Stimulated activated CD8-positive, alpha-beta memory T cell treated with anti-CD3 and anti-CD28 coated beads, Interleukin-12 subunit alpha, Interleukin-12 subunit beta, amount 100 ng/mL, for 24 hours (primary cell): ENCODE results near the gene ZFYVE9.
"Not testable (repeated sequence)": the region's sequence is repeated elsewhere in the genome, so short reads cannot be mapped to it uniquely, and the experiment has no call there.

ENCODE experiments used
- DNase-seq: peaks from one replicate; pipeline ENCODE4 v3.0.0-alpha.2; 2020; ENCODE audit errors: extremely low read depth

Gene ZFYVE9

DNA sequence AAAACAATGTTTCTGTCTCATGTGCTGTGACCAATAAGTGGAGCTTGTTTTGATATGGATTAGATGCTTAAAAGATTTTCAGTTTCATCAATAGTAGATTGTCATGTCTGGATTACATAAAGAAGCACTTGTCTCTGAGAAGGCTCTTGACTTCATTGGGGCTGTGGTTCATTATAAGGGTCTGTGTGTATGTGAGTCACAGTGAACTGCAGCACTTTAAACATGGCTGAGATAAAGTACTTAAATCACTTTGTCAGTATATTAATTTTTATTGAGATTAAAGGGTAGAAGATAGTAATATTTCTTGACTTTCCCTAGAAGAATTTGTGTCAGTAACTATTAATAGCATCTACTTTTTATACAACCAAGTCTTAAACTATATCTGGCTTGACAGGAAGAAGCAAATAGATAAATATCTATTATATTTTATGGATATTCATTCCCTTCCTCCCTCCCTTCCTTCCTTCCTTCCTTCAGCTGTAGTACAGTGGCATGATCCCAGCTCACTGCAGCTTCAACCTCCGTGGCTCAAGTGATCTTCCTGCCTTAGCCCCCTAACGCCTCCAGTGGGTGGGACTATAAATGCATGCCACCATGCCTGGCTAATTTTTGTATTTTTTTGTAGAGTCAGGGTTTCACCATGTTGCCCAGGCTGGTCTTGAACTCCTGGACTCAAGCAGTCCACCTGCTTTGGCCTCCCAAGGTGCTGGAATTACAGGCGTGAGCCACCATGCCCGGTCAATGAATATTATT, 48.8 kb downstream of the ZFYVE9 start:
- no peak for DNase-seq

DNA sequence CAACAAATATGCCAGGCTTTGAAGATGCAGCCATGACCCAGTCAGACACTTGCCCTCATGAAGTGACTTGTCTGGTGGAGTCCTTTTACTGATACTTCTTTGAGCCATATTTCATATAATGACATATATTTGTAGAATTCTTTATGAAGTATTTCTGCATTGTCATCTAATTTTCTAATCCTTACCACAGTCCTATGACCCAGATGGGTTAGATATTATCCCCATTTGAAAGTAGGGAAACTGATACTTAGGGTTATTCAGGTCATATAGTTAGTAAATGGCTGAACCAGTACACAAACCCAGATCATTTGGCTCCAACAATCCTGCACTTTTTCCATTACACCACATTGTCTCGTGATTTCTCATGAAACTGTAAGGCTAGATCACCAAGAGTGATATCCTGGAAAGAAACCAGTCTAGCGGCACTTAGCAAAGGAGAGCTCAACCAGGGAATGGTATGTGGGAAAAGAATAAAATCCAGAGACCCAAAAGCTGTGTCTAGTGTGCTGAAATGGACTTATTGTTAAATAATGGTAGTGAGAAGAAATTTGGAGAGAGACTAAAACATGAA, 49.6 kb downstream of the ZFYVE9 start:
- no peak for DNase-seq

DNA sequence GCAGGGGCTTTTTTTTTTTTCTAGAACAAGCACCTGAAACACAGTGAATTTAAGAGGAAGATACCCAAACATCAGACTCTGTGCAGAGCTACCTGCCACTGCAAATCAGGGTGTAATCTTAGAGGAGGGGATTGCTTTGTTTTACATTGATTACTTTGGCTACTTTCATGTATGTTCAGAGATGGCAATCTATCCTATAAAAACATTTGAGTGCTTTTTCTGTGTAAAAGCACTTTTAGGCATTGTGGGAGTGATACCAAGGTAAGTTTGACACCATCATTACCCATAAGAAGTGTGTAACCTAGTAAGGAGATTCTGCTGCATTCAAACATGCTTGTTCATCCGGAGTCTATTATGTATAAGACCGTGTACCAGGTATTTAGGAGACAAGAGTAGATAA, 50.1 kb downstream of the ZFYVE9 start:
- no peak for DNase-seq

DNA sequence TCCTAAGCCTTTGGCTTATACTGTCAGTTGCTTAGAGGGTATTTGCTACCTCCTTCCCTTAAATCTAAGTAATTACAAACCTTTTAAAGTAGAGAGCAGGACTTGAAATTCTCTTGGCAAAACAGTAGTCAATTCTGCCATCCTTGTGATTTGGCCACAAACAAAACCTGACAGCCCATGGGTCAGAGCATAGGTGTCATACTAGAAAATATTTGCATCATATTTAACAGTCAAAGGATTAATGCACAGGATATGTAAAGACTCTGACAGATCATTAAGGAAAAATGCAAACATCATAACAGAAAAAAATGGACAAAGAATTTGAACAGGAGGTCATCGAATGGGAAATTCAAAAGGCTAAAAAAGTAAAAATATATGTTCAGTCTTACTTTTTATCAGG, 50.5 kb downstream of the ZFYVE9 start:
- DNase-seq = no peak

DNA sequence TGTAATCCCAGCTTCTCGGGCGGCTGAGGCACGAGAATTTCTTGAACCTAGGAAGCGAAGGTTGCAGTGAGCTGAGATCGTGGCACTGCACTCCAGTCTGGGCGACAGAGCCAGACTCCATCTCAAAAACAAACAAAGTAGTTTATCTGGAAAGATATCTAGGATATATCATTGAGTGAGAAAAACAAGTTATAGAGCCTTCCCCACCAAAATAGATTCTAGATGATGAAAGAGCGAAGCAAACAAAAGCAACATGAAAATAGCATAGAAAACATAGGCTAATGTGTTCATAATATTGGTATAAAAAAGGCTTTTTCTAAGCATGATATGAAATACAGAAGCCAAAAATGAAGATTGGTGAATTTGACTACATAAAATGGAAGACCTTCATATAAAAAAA, 52.1 kb downstream of the ZFYVE9 start:
- no peak for DNase-seq

DNA sequence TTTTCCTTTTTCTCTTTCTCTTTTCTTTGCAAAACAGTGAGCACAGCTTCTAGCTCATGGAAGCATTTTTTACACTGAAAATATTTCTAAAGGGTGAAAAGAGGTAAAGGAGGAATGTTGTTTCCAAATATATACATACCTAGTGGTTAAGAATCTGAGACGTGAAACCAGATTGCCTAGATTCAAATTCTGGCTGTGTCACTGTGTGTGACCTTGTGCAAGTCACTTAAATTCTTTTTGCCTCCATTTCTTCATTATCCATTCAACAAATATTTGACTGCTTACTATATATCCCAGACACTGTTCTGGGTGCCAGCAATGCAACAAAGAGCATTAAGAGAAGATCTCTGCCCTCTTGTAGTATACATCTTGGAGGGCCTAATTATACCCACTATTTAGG, 53.3 kb downstream of the ZFYVE9 start:
- no peak for DNase-seq

DNA sequence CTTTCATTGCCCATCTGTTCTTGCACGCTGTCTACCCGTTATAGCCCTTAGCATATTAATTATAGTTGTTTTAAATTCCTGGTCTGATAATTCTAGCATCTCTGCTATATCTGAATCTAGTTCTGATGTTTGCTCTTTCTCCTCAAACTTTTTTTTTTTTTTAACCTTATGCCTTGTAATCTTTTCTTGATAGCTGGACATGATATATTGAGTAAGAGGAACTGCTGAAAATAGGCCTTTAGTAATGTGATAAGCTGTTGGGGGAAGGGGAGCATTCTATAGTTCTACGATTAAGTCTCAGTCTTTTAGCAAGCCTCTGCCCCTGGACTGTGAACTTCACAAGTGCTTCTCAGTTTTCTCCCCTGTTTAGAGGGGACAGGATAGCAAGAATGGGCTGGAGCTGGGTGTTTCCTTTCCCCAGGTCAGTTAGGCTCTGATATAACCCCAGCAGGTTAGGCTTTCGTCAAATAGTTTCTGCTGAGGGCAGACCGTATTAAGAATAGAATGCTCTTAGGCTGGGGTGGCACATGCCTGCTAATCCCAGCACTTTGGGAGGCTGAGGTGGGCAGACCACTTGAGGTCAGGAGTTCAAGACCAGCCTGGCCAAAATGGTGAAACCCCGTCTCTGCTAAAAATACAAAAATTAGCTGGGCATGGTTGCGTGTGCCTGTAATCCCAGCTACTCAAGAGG, 62.2 kb downstream of the ZFYVE9 start:
- no peak for DNase-seq

DNA sequence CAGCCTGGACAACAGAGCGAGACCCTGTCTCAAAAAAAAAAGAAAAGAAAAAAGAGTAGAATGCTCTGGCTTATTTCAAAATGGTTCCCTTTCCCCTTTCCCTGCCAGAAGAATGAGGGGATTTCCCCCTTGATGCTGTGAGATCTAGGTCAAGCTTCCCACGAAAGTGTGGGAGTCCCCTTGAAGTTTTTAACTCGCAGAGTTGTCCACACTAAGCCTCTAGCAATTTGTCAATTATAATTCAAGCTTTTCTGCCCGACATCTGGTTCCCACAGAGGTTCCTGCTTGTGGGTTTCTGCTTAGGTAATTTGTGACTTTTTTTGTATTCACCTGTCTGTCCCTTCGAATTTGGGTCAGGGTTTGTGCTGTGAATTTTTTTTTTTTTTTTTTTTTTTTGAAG, 62.8 kb downstream of the ZFYVE9 start:
- no peak for DNase-seq

DNA sequence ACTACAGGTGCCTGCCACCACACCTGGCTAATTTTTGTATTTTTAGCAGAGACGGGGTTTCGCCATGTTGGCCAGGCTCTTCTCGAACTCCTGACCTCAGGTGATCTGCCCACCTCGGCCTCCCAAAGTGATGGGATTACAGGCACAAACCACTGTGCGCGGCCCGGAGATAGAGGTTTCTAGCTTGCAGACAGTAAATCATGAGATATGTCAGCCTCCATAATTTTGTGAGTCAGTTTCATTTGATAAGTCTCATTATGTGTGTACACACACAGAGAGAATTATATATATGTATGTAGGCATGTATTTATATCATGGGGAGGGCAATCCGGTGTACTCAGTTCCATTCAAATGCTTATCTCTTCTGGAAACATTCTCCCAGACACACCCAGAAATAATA, 64.8 kb downstream of the ZFYVE9 start:
- DNase-seq = not testable (repeated sequence)

DNA sequence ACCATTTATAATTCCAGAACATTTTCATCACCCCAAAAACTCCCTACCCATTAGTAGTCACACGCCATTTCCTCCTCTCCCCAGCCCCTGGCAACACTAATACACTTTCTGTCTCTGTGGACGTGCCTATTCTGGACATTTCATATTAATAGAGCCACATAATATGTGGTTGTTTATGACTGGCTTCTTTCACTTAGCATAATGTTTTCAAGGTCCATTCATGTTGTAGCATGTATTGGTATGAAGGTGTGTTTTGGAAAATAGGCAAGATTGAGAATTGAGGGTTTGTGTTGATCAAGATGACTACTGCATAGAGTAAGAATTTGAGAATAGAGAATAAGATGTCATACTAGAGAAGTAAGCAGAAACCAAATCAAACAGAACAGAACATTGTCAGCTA, 67.5 kb downstream of the ZFYVE9 start:
- DNase-seq = no peak

DNA sequence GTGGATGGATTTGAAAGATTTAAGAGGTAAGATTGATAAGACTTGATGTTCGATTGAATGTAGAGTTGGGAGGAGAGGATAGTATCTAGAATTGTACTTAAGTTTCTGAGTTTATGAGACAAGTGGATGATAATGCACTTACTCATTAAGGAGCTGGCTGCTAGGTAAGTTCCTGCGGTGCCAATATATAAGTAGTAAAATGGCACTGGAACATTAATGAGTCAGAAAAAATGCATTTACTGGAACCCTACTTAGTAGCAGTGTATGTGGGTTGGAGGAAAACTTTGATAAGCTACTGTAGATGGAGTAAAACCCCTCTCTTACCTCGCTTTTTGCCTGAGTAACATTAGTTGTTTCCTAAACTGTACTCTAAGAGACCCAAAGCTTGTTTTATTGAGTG, 68.2 kb downstream of the ZFYVE9 start:
- DNase-seq = no peak

DNA sequence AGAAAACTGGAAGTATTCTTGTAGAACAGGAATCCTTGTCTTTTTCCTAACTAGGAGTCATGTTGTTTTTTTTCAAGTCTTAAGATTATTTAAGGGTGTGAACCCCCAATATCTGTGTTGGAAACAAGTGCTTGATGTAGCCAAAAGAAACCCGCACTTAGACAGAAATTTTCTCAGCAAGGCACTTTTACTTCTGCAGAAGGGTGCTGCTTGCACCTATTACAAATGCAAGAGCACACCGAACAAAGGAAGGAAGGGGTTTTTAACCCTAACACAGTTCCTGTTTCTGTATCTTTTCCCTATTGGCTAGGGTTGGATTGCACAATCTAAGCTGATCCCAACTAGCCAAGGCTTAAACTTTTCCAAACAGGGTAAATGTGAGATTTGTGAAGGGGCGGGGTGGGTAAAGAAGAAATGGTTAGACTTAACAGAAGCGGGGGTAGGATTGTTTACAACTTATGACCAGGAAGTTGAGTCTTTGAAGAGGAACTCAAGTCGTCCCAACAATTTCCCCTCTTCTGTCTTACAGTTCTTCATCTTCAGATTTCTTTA, 75.1 kb downstream of the ZFYVE9 start:
- DNase-seq = no peak

DNA sequence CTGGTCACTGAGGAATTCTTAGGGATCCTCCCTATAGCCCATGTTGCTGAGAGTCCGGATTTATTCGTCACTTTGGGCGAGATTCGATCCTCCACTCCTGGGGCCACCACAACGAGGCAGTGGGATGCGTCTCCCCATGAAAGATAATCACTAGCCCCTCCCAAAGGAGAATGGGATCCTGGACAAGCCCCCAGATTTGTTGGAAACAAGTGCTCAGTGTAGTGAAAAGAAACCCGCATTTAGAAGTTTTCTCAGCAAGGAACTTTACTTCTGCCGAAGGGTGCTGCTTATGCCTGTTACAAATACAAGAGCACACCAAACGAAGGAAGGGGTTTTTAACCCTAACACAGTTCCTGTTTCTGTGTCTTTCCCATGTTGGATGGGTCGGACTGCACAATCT, 83.3 kb downstream of the ZFYVE9 start:
- no peak for DNase-seq

DNA sequence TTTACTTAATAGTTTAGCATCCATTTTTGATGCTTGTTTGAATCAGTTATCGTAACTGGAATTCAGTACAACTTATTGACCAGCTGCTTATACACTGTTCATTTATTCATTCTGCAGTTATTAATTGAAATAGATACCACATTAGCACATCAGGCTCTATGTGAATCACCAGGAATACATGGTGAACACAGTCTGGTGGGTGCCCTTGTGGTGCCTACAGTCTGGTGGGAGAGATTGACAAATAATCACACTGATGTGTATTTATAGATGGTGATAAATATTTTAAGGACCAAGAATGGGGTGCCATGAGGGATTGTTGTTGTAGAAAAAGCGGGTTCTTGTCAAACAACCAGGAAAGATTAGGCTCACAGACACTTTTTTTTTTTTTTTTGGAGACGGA, 87.6 kb downstream of the ZFYVE9 start:
- DNase-seq = no peak

DNA sequence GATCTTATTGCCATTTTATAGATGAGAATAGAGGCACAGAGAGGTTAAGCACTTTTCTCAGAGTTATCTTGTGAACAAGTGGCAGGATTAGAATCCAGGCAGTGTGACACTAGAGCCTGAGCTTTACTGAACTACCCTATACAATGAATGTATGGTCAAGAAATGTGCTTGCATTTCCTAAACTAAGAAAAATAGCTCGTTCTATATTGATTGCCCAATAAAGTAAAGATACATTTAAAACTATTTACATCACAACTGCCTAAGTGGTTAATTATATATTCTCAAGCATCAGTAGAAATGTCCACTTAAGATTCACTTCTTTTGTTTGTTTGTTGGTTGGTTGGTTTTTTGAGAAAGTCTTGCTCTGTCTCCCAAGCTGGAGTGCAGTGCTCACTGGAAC, 91.6 kb downstream of the ZFYVE9 start:
- no peak for DNase-seq

DNA sequence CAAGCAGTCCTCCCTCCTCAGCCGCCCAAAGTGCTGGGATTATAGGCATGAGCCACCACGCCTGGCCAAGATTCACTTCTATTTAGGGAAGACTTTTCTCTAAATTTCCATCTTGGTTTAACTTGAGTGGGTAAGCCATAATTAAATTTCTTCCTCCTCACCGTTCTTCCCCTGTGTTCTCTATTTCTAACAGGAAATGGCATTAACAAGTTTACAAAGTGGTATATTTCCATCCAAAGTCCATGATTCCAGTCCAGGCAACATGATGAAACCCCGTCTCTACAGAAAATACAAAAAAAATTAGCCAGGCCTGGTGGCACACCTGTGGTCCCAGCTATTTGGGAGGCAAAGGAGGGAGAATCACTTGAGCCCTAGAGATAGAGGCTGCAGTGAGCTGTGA, 92.1 kb downstream of the ZFYVE9 start:
- DNase-seq = no peak

DNA sequence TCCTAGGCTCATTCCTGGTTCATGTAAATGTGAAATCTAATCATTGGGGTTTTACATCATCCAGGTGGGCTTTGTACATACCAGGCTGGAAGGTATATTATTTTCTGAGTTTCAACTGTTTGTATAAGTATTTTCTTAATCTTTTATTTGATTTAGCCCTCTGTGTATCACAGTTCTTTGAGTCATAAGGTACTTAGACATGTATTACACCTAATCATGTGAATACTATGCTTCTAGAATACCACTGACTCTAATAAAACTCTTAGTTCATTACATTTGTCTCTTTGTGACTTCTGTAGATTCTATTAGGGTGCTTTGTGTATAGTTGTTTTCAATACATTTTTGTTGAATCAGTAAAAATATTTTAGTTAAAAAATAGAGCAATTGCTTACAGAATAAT, 92.8 kb downstream of the ZFYVE9 start:
- no peak for DNase-seq

DNA sequence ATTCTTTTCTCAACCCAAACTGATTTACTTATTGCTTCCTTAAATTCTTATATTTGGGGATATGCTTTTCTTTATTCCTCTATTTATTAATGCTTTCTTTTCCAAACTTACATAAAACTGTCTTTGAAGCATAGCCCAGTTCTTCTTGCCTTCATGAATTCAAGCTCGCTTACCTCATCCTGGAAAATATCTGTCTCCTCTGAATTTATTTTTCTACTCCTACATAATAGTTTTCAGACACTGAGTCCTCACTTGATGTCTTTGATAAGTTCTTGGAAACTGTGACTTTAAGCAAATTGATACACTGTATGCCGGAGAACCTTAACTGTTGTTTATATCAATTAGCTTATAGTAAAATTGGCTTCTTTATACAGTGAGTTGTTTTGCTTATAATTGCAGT, 93.8 kb downstream of the ZFYVE9 start:
- DNase-seq = no peak

DNA sequence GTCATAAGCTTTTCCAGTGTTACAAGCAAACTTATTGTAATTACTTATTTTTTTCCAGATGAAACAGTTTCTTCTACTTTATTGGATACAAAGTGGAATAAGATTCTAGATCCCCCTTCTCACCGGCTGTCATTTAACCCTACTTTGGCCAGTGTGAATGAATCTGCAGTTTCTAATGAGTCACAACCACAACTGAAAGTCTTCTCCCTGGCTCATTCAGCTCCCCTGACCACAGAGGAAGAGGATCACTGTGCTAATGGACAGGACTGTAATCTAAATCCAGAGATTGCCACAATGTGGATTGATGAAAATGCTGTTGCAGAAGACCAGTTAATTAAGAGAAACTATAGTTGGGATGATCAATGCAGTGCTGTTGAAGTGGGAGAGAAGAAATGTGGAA, 95.5 kb downstream of the ZFYVE9 start:
- DNase-seq = no peak

DNA sequence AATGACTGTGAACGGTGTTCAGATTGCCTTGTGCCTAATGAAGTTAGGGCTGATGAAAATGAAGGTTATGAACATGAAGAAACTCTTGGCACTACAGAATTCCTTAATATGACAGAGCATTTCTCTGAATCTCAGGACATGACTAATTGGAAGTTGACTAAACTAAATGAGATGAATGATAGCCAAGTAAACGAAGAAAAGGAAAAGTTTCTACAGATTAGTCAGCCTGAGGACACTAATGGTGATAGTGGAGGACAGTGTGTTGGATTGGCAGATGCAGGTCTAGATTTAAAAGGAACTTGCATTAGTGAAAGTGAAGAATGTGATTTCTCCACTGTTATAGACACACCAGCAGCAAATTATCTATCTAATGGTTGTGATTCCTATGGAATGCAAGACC, 96.6 kb downstream of the ZFYVE9 start:
- DNase-seq = no peak

DNA sequence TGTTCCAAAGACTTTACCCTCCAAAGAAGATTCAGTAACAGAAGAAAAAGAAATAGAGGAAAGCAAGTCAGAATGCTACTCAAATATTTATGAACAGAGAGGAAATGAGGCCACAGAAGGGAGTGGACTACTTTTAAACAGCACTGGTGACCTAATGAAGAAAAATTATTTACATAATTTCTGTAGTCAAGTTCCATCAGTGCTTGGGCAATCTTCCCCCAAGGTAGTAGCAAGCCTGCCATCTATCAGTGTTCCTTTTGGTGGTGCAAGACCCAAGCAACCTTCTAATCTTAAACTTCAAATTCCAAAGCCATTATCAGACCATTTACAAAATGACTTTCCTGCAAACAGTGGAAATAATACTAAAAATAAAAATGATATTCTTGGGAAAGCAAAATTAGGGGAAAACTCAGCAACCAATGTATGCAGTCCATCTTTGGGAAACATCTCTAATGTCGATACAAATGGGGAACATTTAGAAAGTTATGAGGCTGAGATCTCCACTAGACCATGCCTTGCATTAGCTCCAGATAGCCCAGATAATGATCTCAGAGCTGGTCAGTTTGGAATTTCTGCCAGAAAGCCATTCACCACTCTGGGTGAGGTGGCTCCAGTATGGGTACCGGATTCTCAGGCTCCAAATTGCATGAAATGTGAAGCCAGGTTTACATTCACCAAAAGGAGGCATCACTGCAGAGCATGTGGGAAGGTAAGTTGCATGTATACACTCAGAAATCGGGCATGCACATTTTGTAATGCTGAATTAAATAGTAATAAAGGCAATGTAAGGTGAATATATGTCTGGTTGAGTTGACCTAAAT, 97.2 kb downstream of the ZFYVE9 start:
- no peak for DNase-seq

DNA sequence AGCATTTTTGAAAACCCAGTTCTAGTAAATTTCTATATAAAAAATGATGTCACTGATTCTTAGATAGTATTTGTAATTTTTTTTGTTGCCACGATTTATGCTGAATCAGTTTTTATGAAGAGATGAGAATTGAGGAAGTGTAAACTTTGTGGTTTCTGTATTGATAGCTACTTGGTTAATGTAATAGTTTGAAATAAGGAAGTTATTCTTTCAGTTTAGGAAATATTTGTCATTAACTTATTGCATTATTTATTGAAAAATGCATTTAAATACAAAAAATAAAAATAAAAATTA, 97.8 kb downstream of the ZFYVE9 start:
- no peak for DNase-seq
